MM.1S (cell line): ENCODE measurements around the gene ZNF23.

Experiments used
- DNase-seq: peaks from one replicate; pipeline ENCODE4 v3.0.0-alpha.2; 2015
- H2AFZ ChIP-seq: fragments of 300-600 bp; sonication (generic); 2 replicates; pipeline ENCODE4 v1.6.0; 2016; ENCODE audit warnings: antibody characterized with exemption, low read length
- H3F3A ChIP-seq: fragments of 300-600 bp; sonication (generic); 2 replicates; pipeline ENCODE4 v1.6.1; 2016; ENCODE audit warnings: mild to moderate bottlenecking, antibody characterized with exemption, low read length, moderate library complexity, mixed read lengths; ENCODE audit not compliant: insufficient read depth
- H3K27ac ChIP-seq: fragments of 300-600 bp; sonication (generic); 2 replicates; pipeline ENCODE4 v1.5.1; 2016; ENCODE audit warnings: mild to moderate bottlenecking, low read length
- H3K27me3 ChIP-seq: fragments of 300-600 bp; sonication (generic); replicated peaks from 2 replicates; pipeline ENCODE4 v1.6.0; 2016; ENCODE audit warnings: low read length; ENCODE audit not compliant: insufficient read depth
- H3K36me3 ChIP-seq: fragments of 300-600 bp; sonication (generic); replicated peaks from 2 replicates; pipeline ENCODE4 v1.6.1; 2016; ENCODE audit warnings: mild to moderate bottlenecking, low read length, mixed read lengths; ENCODE audit not compliant: insufficient read depth
- H3K4me1 ChIP-seq: fragments of 300-600 bp; sonication (generic); 2 replicates; pipeline ENCODE4 v1.6.1; 2016; ENCODE audit warnings: low read length, mixed read lengths
- H3K4me2 ChIP-seq: fragments of 300-600 bp; sonication (generic); 2 replicates; pipeline ENCODE4 v1.6.0; 2016; ENCODE audit warnings: low read depth, low read length
- H3K4me3 ChIP-seq: fragments of 300-600 bp; sonication (generic); 2 replicates; pipeline ENCODE4 v1.5.1; 2016; ENCODE audit warnings: low read length, mixed read lengths
- H3K79me2 ChIP-seq: fragments of 300-600 bp; sonication (generic); 2 replicates; pipeline ENCODE4 v1.6.1; 2016; ENCODE audit warnings: mixed run types, low read length, mixed read lengths
- H3K9ac ChIP-seq: fragments of 300-600 bp; sonication (generic); 2 replicates; pipeline ENCODE4 v1.6.1; 2016; ENCODE audit warnings: low read length, mixed read lengths
- H3K9me2 ChIP-seq: fragments of 300-600 bp; sonication (generic); replicated peaks from 2 replicates; pipeline ENCODE4 v1.6.1; 2016; ENCODE audit warnings: mild to moderate bottlenecking, low read length, mixed read lengths; ENCODE audit not compliant: insufficient read depth
- H3K9me3 ChIP-seq: fragments of 300-600 bp; sonication (generic); replicated peaks from 2 replicates; pipeline ENCODE4 v1.6.1; 2016; ENCODE audit warnings: mild to moderate bottlenecking, low read length, mixed read lengths; ENCODE audit not compliant: insufficient read depth
- H4K20me1 ChIP-seq: fragments of 300-600 bp; sonication (generic); 2 replicates; pipeline ENCODE4 v1.6.1; 2016; ENCODE audit warnings: mild to moderate bottlenecking, low read length, moderate library complexity, mixed read lengths; ENCODE audit not compliant: insufficient read depth
- CTCF ChIP-seq: fragments of 300-600 bp; sonication (generic); IDR thresholded peaks from 2 replicates; pipeline ENCODE4 v1.5.1; 2016; ENCODE audit warnings: antibody characterized with exemption, low read length, mixed read lengths
- EZH2 ChIP-seq: fragments of 300-600 bp; sonication (generic); optimal IDR thresholded peaks from 2 replicates; pipeline ENCODE3; 2017; ENCODE audit warnings: low read depth, mild to moderate bottlenecking, antibody characterized with exemption, low read length, mixed read lengths
- EZH2phosphoT487 ChIP-seq: fragments of 300-600 bp; sonication (generic); IDR thresholded peaks from 2 replicates; pipeline ENCODE4 v1.6.1; 2018; ENCODE audit warnings: antibody characterized with exemption, low read length

The ZNF23 gene

DNA sequence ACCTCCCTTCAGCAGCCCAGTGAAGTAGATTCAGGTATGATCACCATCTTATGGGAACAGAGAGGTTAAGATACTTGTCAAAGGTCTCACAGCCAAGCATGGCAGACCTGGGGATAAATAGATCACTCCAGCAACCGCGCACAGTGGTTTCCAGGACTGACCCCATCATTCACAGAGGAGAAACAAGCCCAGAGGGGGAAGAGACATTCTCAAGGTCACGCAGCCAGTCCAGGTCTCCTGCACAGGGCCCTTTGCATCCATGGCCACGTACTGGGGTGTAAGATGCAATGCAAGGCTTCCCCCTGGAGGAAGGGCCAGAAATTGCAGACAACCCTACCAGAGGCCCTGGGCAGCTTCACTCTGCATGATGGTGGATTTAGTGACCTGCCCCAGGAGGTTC lies 40.1 kb downstream of the ZNF23 start:
- Histone ChIP-seq H2AFZ (no peak overlapping the region), H3K9me2 (no peaks in the 10 kb centered on the region), H3K4me1 (no peaks in the 10 kb centered on the region), H3K27me3 (peaks cover 48% of the 10 kb centered on the region), H3K9me3 (no peaks in the 10 kb centered on the region), H3K9ac (no peak overlapping the region), H3K79me2 (no peaks in the 10 kb centered on the region), H3F3A (no peaks in the 10 kb centered on the region), H3K27ac (no peak overlapping the region), H3K4me2 (no peak overlapping the region), H4K20me1 (no peaks in the 10 kb centered on the region), H3K36me3 (no peaks in the 10 kb centered on the region), H3K4me3 (no peak overlapping the region)
- peak; percentile 37 for DNase-seq
- TF ChIP-seq CTCF (peak; percentile 52), EZH2 (no peak)

DNA sequence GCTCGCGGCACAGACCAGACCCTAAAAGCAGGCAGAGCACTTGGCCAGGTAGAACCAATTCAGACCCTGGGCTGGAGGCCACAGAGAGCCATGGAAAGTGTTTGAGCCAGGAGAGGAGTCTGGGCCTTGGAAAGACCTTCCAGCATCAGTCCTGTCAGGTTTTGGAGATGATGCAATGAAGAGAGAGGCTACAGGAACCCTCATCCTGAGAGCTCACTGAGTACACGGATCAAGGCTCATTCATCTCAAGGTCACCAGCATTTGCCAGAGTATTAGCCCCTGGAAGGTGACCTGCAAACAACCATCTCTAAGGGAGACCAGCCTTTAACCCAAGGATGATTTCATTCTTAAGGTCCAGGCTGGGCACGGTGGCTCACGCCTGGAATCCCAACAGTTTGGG lies 48.0 kb downstream of the ZNF23 start:
- H3F3A ChIP-seq = no peaks in the 10 kb centered on the region
- no peak overlapping the region for H3K4me2 ChIP-seq
- no peak overlapping the region for H3K9ac ChIP-seq
- no peaks in the 10 kb centered on the region for H3K79me2 ChIP-seq
- TF ChIP-seq EZH2 (no peak), CTCF (no peak), EZH2phosphoT487 (no peak)
- H3K27me3 ChIP-seq = peaks cover 31% of the 10 kb centered on the region
- no peak for DNase-seq
- H3K9me2 ChIP-seq = no peaks in the 10 kb centered on the region
- no peaks in the 10 kb centered on the region for H3K9me3 ChIP-seq
- no peak overlapping the region for H3K27ac ChIP-seq
- no peaks in the 10 kb centered on the region for H3K36me3 ChIP-seq
- no peaks in the 10 kb centered on the region for H3K4me1 ChIP-seq
- no peak overlapping the region for H3K4me3 ChIP-seq
- H4K20me1 ChIP-seq = no peaks in the 10 kb centered on the region
- H2AFZ ChIP-seq = no peak overlapping the region

DNA sequence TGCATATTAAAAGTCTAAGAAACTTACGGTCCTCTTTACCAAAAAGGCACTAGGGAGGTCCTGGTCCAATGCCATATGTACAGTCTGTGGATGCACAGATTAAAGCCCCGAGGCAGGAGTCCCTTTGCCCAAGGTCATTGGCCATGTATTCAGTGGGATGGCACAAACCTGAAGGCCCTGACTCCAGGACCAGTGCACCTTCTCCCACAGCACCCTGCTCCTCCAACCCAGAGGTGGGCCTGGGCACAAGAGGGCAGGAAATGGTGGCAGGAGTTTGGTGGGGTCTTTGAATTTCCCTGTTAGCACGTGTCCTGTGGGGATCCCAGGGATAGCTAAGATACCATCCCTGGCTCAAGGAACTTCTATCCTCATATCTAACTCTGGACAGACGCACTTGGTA lies 48.7 kb downstream of the ZNF23 start:
- Histone ChIP-seq H3K4me2 (no peak overlapping the region), H3K9ac (no peak overlapping the region), H3K9me2 (no peaks in the 10 kb centered on the region), H2AFZ (no peak overlapping the region), H3F3A (no peaks in the 10 kb centered on the region), H3K36me3 (no peaks in the 10 kb centered on the region), H3K9me3 (no peaks in the 10 kb centered on the region), H3K4me1 (no peaks in the 10 kb centered on the region), H3K27me3 (peaks cover 31% of the 10 kb centered on the region), H3K4me3 (no peak overlapping the region), H4K20me1 (no peaks in the 10 kb centered on the region), H3K27ac (no peak overlapping the region), H3K79me2 (no peaks in the 10 kb centered on the region)
- no peak for DNase-seq
- TF ChIP-seq EZH2phosphoT487 = no peak
- no peak for TF ChIP-seq CTCF
- TF ChIP-seq EZH2 = no peak
